ENCODE measurements around the gene KIF21B. TPM values are rescaled to one million over a fixed set of nuclear protein-coding genes. Genes with fewer than 3 reads are reported as not detected.

Gene KIF21B
- total and polyA plus RNA-seq, 2 experiments from 2014 or later = 0.29 to 3.5 TPM

DNA sequence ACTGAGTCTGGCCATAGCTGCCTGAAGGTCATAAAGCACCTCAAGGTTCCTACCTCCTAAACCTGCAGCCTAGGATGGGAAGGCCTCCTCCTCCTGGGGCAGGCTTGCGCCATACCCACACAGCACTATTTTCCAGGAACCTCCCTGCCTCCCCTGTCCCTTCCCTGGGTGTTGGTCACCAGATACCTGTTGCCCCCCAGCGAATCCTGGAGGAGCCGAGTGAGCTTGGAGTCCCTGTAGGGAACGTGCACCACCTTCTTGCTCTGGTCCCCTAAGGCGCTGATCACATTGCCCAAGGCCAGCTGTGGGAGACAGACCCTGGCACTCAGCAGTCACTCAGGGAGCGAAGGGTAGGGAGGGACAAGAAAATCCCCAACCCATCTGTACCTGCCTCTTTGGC is 19.4 kb downstream of the KIF21B start:
- no peaks in the 10 kb centered on the region for H3K9me3 ChIP-seq (ENCODE audit: low read depth)
- H3K27ac ChIP-seq = no peak overlapping the region
- H3K4me1 ChIP-seq (ENCODE audit: low read depth) = no peaks in the 10 kb centered on the region
- no peak for DNase-seq (ENCODE audit: low read depth in 1 of 2, low spot score in 1 of 2)
- no peak overlapping the region for H3K4me3 ChIP-seq
- no peaks in the 10 kb centered on the region for H3K36me3 ChIP-seq
- no peaks in the 10 kb centered on the region for H3K27me3 ChIP-seq
- TF ChIP-seq, protein P1, sequence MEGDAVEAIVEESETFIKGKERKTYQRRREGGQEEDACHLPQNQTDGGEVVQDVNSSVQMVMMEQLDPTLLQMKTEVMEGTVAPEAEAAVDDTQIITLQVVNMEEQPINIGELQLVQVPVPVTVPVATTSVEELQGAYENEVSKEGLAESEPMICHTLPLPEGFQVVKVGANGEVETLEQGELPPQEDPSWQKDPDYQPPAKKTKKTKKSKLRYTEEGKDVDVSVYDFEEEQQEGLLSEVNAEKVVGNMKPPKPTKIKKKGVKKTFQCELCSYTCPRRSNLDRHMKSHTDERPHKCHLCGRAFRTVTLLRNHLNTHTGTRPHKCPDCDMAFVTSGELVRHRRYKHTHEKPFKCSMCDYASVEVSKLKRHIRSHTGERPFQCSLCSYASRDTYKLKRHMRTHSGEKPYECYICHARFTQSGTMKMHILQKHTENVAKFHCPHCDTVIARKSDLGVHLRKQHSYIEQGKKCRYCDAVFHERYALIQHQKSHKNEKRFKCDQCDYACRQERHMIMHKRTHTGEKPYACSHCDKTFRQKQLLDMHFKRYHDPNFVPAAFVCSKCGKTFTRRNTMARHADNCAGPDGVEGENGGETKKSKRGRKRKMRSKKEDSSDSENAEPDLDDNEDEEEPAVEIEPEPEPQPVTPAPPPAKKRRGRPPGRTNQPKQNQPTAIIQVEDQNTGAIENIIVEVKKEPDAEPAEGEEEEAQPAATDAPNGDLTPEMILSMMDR (IDR thresholded peaks at IDR 0.05; ENCODE audit: low read depth, low read length) = no peak

DNA sequence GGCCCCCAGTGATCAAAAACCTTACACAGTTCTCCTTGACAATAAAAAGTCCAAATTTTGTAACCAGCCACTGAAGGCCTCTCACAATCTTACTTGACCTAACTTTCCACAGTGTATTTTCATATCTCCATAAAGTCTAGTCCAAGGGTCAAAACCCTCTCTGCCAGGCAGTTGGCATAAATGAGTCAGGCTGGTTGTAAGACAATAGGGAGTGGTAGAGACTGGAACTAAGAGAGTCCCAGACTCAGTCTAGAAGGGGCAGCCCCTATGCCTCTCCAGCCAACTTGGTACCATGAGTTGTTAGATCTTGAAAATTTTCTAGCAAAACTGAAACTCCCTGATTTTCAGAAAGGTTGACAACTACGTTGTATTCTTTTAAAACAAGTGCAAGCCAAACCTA is 21.0 kb downstream of the KIF21B start:
- H3K27me3 ChIP-seq = no peaks in the 10 kb centered on the region
- no peaks in the 10 kb centered on the region for H3K4me1 ChIP-seq (ENCODE audit: low read depth)
- DNase-seq (ENCODE audit: low read depth in 1 of 2, low spot score in 1 of 2) = no peak
- no peak overlapping the region for H3K27ac ChIP-seq
- no peaks in the 10 kb centered on the region for H3K36me3 ChIP-seq
- TF ChIP-seq, protein P1 (IDR thresholded peaks at IDR 0.05; ENCODE audit: low read depth, low read length) = no peak
- no peak overlapping the region for H3K4me3 ChIP-seq
- no peaks in the 10 kb centered on the region for H3K9me3 ChIP-seq (ENCODE audit: low read depth)

GRCh38 chr1:201001962-201002361 is 21.6 kb downstream of the KIF21B start:
- no peaks in the 10 kb centered on the region for H3K27me3 ChIP-seq
- no peaks in the 10 kb centered on the region for H3K36me3 ChIP-seq
- DNase-seq (ENCODE audit: low read depth in 1 of 2, low spot score in 1 of 2) = no peak
- no peak overlapping the region for H3K4me3 ChIP-seq
- H3K9me3 ChIP-seq (ENCODE audit: low read depth) = no peaks in the 10 kb centered on the region
- TF ChIP-seq, protein P1 (IDR thresholded peaks at IDR 0.05; ENCODE audit: low read depth, low read length) = no peak
- no peak overlapping the region for H3K27ac ChIP-seq
- no peaks in the 10 kb centered on the region for H3K4me1 ChIP-seq (ENCODE audit: low read depth)

- TF ChIP-seq, protein P1 (IDR thresholded peaks at IDR 0.05; ENCODE audit: low read depth, low read length) = no peak
- no peak for DNase-seq (ENCODE audit: low read depth in 1 of 2, low spot score in 1 of 2)
- Histone ChIP-seq H3K27ac (no peak overlapping the region), H3K9me3 (ENCODE audit: low read depth) (no peaks in the 10 kb centered on the region), H3K36me3 (no peaks in the 10 kb centered on the region), H3K4me3 (no peak overlapping the region), H3K4me1 (ENCODE audit: low read depth) (no peaks in the 10 kb centered on the region), H3K27me3 (no peaks in the 10 kb centered on the region)
Observed at GRCh38 chr1:201000391-201000790, 23.1 kb downstream of the KIF21B start.

DNA sequence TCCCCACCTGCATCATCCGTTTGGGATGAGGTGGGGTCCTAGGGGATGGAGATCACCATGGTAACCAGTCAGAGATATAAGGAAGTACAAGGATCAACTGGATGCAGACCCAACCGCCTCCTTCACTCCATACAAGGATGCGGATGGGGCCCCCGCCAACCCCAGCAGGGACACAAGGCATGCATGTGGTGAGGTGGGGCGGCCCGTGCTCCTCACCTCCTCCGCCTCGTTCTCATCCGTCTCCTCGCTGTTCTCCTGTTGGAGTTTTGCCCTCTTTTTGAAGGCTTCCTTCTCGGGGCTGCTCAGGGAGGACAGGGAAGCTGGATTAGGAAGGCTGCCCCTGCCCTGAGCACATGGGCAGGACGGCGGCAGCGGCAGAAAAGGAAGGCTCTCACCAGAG is 23.8 kb downstream of the KIF21B start:
- DNase-seq (ENCODE audit: low read depth in 1 of 2, low spot score in 1 of 2) = no peak

More for the DNA sequence above, 23.8 kb downstream of the KIF21B start:
- Histone ChIP-seq H3K36me3 (no peaks in the 10 kb centered on the region), H3K27me3 (no peaks in the 10 kb centered on the region), H3K27ac (no peak overlapping the region), H3K4me1 (ENCODE audit: low read depth) (no peaks in the 10 kb centered on the region), H3K9me3 (ENCODE audit: low read depth) (no peaks in the 10 kb centered on the region), H3K4me3 (no peak overlapping the region)
- TF ChIP-seq, protein P1 (IDR thresholded peaks at IDR 0.05; ENCODE audit: low read depth, low read length) = no peak

Data from cardiac muscle cell (in vitro differentiated cells and primary cell).